GM18907 (cell line): Measurements from ENCODE around the gene PARD6B.

Experiments
- ATAC-seq: cut with Tn5 transposase; IDR thresholded peaks from one replicate; pipeline ENCODE4 v1.9.1; 2021; ENCODE audit warnings: mild to moderate bottlenecking, moderate library complexity; ENCODE audit not compliant: unreplicated experiment

Gene PARD6B

DNA sequence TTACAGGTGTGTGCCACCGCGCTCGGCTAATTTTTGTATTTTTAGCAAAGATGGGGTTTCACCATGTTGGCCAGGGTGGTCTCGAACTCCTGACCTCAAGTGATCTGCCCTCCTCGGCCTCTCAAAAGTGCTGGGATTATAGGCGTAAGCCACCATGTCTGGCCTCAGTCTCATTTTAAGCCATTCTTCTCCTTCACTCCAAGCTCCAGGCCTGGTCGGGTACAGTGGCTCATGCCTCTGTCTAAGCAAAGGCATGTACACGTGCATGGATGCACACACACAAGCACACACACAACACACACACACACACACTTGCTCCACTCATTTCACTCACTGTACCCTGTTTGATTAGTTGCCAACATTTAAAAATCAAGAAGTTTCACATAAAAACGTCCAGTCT is 7.7 kb upstream of the PARD6B start:
- no peak for ATAC-seq

DNA sequence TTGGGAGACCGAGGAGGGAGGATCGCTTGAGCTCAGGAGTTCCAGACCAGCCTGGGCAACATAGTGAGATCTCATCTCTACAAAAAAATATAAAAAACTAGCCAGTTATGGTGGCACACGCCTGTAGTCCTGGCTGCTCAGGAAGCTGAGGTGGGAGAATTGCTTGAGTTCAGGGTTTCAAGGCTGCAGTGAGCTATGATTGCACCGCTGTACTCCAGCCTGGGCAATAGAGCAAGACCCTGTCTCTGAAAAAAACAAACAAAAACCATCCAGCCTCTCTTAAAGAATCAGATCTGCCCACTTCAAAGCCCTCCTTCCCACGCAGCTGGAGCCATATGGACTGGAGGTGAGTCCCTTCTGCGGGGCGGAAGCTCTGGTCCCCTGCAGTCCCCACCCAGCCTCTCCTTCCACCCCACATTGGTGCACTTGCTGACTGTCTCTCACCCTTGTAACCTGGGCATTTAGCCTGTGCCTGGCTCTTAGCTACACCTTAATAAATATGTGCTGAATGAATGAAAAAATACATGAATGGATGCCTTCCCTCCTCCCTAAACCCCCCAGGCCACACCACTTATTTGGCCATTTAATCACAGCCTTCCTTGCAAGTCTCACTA is 7.2 kb upstream of the PARD6B start:
- no peak for ATAC-seq

DNA sequence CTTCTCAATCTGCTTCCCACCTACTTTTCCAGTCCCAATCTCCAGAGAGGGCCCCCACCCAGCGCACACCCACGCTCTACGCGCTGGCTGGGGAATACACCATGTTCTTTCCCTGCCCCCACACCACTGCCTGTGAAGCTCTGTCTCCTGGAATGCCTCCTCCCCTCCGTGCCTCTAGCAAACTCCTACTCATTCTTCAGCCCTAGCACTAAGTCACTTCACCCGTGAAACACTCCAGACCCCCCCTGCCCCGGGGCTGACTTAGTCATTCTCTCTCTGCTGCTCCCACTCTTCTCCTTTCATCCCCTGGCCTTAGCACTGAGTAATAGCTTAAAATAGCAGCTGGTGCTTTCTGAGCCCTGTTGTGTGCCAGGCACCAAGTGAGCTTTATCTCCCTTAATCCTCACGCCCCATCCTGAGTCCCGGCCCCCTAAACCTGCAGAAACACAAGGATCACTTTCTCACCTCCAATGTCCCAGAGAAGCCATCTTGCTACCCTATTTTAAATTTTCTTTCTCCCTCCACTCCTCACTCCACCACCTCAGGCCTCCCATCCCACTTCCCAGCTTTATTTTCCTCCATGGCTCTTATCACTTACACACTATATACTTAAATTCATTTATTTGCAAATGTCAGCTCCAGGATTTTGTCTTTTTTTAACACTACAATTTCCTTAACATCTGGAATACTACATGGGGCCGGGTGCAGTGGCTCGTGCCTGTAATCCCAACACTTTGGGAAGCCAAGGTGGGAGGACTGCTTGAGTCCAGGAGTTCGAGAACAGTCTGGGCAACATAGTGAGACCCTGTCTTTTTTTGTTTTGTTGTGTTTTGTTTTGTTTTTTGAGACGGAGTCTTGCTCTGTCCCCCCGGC is 6.3 kb upstream of the PARD6B start:
- no peak for ATAC-seq

DNA sequence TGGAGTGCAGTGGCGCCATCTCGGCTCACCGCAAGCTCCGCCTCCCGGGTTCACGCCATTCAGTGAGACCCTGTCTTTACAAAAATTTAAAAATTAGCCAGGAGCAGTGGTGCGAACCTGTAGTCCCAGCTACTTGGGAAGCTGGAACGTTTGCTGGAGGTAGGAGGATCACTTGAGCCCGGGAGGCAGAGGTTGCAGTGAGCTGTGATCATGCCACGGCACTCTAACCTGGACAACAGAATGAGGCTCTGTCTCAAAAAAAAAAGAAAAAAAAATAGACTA is 5.7 kb upstream of the PARD6B start:
- no peak for ATAC-seq

DNA sequence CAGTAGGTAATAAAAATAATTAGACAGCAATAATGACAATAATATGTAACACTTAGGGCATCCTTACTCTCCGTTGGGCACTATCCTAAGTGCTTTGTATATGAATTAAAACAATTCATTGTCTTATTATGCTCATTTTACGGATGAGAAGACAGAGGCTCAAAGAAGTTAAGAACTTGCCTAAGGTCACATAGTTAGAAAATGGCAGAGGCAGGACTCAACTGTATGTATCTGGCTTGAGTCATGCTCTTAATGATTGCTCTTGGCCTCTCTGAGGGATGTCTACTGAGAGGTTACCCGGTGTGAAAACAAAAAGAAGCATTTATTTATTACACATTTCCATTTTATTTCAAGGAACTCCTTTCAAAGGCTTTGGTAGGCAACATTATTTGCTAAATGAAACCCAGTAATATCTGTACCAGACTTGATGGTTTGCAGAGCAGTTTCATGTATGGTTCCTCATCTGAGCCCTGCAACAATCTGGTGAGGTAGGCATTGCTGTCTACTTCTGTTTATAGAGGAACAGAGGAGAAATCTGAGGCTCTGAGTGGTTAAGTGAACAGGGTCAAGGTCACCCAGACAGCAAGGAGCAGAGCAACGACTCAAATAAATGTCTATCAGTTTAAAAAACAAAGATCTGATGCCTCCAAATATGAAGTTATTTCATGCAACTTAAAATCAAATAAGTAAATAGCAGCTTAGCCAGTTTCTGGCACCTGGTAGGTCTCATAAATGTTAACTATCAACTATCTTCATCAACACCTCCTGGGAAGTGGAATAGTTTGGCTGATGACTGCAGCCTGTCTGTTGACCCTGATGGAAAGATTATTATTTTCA is 4.2 kb upstream of the PARD6B start:
- ATAC-seq: no peak

DNA sequence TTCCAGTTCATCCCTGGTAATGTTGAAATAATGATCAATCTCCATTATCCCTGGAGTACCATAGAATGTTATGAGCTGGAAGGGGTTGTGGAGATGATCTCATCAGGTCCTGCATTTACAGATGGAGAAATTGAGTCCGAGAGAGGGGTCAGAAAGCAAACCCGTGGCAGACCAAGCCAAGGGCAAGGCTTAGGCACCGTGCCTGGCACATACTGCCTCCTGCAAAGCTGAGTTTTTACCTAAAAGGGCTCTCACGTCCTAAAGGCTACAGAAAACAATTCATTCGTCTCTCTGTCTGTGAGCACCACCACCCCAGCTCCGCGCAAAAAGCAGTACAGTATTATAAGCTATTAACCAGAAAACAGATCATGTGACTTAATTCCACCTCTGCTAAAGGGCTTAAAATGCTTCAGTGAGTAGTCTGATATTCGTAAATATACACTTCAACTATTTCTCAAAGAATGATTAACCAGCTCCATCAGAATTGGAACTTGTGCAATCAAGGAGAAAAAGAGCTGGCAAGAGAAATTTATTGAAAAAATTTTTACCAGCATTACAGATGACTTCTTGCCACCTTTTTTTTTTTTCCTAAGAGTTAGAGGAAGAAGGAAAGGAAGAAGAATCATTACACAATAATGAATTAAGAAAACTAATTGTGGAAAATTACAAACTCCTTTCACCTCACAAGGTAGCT is 3.4 kb upstream of the PARD6B start:
- ATAC-seq: no peak

DNA sequence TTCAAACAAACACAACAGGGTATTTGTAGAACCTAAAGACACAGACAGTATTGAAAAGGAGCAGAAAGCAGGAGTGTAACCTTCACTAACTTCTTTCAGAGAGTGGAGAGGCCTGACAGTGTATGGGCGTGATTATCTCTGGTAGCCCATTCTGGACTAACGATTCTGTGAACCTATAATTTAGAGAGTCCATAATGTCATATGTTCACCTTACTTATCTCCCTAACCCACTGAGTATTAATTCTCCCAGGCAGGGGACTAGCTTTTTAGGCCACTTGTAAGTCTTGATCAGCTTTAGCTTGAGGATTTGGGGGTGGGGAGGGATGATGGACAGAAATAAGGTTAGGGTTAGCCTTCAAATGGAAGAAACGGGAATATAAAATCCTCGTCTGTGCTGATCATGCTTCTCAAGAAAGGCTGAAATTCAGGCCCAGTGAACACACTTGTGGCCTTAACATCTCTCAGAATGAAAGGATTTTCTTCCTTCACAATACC is 2.8 kb upstream of the PARD6B start:
- ATAC-seq: no peak

DNA sequence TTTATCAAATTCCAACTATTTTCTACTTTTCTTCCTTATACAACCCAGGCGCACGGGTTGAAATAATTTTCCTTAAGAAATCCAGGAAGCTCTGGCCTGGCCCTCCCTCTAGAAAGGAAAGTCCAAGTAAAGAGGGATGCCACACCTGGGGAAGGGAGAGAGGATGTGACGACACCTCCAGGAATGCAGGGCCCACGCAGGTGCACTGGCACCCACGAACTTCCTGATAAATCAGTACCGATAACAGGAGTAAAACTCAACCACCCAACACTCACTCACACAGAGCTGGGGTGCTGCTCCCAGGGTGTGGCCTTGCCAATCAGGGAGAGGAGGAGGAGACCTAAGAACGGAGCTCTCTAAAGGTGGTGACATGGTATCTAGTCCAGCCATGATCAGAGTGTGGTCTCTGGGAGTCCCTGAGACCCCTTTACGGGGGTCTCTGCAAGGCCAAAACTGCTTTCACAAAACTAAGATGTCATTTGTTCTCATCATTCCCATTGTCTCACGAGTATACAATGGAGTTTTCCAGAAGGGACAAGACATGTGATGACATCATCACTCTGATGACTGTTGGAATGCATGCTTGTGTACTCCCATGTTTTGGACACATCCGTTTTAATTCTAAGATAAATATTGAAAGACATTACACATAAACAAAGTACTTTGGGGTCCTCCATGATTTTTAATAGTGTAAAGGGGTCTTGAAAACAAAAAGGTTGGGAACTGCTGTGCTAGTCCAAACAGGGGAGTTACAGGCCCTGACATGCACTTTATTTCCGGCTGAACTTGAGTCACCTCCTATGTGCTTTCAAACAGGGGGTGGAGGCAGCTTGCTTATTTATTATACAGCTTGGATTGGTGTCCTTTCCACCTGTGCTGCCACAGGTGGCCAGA is 2.2 kb upstream of the PARD6B start:
- ATAC-seq: no peak

DNA sequence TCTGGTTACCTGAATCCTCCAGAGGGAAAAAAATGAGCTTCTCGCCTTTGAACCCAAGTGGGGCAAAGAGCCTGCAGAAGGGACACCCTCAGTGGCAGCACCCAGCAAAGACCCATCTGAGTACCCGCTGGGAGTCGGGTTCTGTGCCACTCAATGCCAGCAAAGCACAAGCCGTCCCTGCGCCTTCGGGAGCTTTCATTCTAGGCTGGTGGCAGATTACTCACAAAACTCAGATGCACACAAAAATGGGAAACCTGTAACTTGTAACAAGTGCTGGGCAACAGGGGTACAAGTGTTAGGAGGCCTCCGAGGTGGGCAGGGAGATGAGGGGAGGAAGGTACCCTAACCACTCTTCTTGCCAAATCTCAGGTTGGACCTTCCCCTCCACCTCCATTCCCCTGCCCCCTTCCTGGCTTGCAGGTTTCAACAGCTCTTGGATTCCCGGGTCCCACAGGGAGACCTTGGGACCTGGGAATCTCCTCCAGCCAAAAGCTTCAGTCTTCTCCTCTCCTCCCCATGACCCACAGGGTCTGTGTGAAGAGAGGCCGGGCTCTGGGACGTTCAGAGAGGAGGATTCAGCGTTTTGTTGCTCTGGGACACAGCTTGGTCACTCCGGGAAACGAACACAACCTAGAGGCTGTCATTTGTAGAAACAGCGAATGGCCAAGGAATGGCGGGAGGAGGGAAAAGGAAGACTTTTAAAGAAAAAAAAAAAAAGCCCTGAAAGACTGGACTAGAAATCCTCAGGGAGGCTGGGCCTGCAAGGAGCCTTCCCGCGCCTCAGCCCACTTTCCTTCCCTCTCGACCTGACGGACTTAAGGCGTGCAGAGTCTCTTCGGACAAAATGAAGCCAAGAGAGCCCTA is 1.2 kb upstream of the PARD6B start:
- ATAC-seq: no peak

DNA sequence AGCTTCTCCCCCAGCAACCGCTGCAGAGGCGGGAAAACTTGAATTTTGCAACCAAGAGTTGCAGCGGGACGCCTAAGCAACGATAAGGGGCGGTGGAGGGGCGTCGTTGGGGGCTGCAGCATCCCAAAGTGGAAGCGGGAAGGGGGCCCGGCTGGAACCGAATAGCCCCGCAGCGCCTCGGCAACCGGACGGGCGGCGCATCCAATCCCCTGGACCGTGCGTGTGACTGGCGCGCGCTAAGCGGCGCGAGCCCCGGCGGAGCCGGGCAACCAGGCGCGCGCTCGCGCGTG is 670 bp upstream of the PARD6B start:
- ATAC-seq: no peak

DNA sequence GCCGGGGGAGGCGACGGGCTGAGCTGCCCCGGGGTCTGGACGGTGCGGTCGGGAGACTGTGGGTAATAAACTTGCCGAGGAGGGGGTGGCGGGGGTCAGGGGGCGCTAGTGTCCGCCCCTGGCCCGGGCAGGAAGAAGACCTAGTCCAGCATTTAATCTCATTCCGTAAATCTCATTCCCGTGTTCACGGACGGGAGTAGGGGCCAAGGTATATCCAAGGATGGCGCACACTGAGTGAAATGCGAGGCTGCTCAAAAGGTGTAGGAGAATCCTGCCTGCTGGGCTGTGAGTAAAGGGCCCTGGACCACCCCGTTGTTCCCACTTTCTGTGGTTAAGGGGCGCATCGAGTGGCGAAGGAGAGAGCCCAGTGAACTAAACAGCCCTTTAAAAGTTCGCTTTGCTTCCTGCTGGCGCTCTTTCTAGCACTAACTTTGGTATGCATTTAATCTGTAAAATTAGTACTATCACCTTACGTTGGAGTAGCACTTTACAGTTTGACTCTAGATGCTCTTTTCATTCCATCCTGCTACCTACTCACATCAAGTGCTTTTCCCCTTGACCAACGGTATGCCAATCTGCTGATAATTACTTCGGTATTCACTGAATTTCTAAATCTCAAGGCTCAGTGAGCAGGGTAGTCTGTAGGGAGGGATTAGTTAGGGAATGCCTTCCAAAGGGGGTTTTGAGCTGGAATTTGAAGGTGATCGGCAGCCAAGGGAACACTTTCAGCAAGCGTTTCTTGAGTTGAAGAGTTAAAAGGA is 730 bp downstream of the PARD6B start:
- ATAC-seq: no peak

DNA sequence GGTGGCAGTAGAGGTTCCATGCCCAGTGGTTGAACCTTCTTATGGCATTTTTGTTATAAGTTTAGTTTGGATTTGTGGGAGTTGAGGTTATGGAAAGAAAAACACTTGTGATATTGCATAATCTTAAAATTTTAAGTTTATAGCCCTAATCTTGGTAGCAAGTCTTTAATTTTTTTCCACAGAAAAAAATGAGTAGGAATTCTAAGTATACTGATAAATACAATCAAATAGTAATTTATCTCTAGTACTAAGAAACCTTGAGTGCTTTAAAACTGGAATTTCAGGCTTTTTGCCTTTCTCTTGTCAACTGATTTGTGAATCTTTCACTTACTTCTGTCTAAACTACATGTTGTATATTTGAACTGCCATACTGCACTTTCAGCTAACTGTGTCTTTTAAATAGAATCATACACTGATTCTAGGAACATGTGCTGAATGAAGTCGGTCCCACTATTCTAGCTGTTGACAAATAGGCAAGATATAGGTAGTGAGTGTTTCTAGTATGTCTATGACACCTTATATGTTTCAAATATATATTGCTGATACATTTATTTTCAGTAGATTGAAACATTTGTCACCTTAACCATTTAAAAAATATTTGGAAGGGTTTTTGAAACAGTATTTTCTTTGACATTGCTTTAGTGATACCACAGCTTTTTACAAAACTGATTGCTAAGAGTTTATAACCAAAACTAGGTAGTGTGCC is 2.4 kb downstream of the PARD6B start:
- ATAC-seq: no peak

DNA sequence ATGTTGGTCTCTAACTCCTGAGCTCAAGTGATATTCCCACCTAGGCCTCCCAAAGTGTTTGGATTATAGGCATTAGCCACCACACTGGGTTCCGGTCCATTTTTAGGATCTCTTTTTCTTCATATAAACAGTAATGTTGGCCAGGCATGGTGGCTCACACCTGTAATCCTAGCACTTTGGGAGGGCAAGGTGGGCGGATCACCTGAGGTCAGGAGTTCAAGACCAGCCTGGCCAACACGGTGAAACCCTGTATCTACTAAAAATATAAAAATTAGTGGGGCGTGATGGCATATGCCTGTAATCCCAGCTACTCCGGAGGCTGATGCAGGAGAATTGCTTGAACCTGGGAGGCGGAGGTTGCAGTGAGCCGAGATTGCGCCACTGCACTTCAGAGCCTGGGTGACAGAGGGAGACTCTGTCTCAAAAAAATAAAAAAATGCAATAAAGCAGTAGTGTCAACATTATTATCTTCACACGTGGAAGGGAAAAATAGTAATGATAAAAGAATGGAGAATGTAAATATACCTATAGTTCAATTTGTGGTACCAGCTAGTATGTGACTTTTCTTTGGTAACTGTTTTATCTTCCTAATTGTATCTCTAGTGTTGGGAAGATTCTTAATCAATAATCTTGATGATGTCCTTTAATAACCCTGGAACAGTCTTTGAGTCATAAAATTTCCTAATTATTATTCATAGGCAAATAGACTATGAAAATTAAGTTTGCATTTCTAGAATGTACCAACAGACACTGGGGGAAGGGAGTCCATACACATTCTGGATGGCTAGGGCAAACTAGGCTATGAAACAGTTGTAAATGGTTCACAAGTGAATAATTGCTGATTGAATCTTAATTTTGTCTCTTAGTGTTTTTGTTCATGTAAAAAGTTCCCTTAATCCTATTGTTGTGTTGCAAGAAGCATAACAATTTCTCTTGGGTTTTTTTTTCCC is 3.6 kb downstream of the PARD6B start:
- no peak for ATAC-seq

DNA sequence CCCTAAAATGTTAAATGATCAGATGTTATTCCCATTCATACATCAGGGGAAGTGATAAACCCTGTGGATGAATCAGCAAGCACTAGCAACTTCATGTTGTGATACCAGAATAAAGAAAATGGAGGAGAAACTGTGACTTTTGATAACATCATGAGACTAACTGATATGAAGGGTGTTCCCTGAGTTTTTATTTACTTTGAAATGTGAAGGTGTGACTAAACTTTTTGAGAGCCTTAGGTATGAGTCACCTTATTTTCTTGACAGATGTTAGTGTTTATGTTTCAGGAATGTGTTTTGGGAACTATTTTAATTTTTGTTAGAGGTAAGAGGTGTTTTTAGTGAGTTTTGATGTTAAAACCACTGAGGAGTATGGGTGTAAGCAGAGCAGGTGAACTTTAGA is 4.4 kb downstream of the PARD6B start:
- ATAC-seq: no peak

DNA sequence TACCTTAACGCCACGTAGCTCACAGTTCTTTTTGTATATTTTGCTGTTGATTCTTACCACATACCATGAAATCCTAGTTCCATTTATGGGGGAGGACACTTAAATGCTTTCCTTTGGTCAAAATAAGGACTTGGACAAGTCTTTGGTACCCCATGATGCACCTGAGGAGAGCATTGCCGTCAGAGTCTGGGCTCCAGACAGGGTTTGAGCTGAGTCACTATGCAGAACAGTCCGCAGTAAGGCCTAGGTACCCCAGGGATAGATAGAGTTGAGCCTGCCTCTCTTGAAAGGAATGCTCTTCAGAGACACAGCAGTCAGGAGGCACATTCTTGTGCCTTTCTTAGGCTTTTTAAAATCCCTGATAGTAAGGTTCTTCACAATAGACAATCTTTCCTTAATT is 6.0 kb downstream of the PARD6B start:
- no peak for ATAC-seq

DNA sequence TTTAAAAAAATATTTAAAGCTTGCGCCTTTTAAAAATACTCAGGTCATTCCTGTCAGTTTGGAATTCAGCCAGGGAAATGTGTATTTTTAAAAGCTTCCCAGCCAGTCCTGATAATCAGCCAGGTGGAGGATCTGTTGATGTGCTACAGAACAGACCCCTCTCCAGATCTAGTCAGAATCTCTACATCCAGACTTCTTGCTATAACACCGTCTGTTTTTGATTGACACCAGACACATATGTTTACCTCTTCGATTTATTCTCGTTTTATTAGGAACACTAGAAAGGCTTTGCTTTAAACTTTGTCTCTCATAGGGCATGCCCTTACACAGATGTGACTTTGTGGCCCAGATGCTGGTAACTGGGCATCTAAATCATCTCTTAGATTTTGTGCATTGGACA is 11.7 kb downstream of the PARD6B start:
- no peak for ATAC-seq
